Breast epithelium (tissue), 4 donors: ENCODE data around the gene PPP2R1B. TPM values are rescaled to one million over a fixed set of nuclear protein-coding genes. Genes with fewer than 3 reads are reported as not detected.

Experiments
- DNase-seq, 2 donors: peaks; one replicate each; pipeline ENCODE4 v3.0.0-alpha.2; 2019; ENCODE audit warnings: low spot score in 2 of 2
- H3K27ac ChIP-seq, 2 donors: fragments of 200-600 bp; sonication (generic) in 1 of 2; one replicate each; pipeline ENCODE4 v1.5.1; 2016 to 2019; ENCODE audit warnings: mild to moderate bottlenecking in 1 of 2
- H3K27me3 ChIP-seq, 2 donors: fragments of 200-600 bp; sonication (generic) in 1 of 2; one replicate each; pipeline versions ENCODE4 v1.5.1 to v1.6.0; 2017 to 2019; ENCODE audit warnings: control low read depth in 1 of 2, mild to moderate bottlenecking in 1 of 2
- H3K36me3 ChIP-seq: fragments of 200-600 bp; one replicate; pipeline ENCODE4 v1.5.1; 2019
- H3K4me1 ChIP-seq, 2 donors: fragments of 200-600 bp; sonication (generic); one replicate each; pipeline ENCODE4 v1.5.1; 2016 to 2019; ENCODE audit warnings: control low read depth in 1 of 2
- H3K4me3 ChIP-seq, 3 donors: fragments of 200-600 bp; sonication (generic); 1 replicate in 2 of 3; 2 replicates in 1 of 3; pipeline ENCODE4 v1.5.1; 2016 to 2019; ENCODE audit warnings: mild to moderate bottlenecking in 3 of 3, moderate library complexity in 2 of 3
- H3K9me3 ChIP-seq, 2 donors: fragments of 200-600 bp; sonication (generic) in 1 of 2; one replicate each; pipeline ENCODE4 v1.5.1; 2016 to 2019; ENCODE audit warnings: control low read depth in 1 of 2
- POLR2A ChIP-seq: fragments of 450-650 bp; IDR thresholded peaks from one replicate; pipeline ENCODE4 v1.6.1; 2016; ENCODE audit warnings: antibody characterized with exemption, mild to moderate bottlenecking, moderate library complexity
- POLR2AphosphoS5 ChIP-seq, 3 donors: sonication (generic); formaldehyde crosslinking; IDR thresholded peaks; one replicate each; pipeline ENCODE4 v1.6.1; 2017; ENCODE audit warnings: antibody characterized with exemption in 3 of 3
- intact Hi-C: fragments of 100-400 bp; cut with DNase I; formaldehyde crosslinking; loops from one replicate; pipeline ENCODE4 v1.15.1; 2023; ENCODE audit warnings: low total_unique reads
- total RNA-seq, 3 donors: library from RNA; depleted of rRNA; stranded (reverse); fragments of >200 nt; gene quantifications; one replicate each; pipeline ENCODE4 v1.1.0, GENCODE V29; 2016
- TF ChIP-seq, protein P1 (sequence below), 3 donors: fragments of 450-650 bp; IDR thresholded peaks; one replicate each; pipeline ENCODE4 v1.5.1; 2016 to 2017; ENCODE audit warnings: antibody characterized with exemption in 3 of 3, mild to moderate bottlenecking in 3 of 3, moderate library complexity in 3 of 3

Gene PPP2R1B
- total RNA-seq, 3 donors from 2014 or later = 32.0 to 35.3 (median 34.7) TPM

DNA sequence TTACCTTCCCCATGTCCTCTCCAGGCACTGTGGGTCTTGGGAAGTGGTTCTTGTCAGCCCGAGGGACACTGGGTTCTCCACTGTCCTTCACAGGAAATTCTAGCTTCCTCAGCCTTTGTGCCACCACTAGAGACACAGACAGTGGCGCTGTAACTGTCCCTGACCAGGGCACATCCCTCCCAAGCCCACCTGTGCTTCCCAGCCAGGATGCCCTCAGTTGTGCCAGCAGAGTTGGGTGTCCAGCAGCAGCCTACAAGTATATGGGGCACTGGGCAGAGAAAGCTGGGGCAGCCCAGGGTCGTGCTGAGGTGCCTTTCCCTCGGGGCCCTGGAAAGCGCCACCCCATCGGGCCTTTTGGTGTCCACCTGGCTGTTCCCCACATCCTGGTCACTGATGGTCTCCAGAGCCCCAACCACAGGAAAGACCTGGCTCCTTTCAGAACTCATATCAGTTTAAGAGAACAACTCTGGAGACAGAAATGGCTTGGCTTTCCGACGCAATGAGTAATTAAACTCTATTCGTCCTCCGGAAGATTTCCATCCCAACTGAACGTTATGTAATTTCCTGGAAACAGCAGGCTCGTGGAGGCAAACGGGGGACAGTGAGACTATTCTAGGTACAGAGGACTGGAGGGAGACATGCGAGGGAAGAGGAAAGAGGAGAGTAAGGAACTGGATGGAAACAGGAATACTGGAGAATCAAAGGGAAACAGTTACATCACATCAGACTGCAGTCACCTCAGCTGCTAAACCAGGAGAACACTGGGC, 28.6 kb downstream of the PPP2R1B start:
- no peaks in the 10 kb centered on the region for H3K36me3 ChIP-seq
- no peak for DNase-seq
- H3K4me3 ChIP-seq = peak overlapping the region in 1 of 3 donors; percentile 15
- no peaks in the 10 kb centered on the region for H3K9me3 ChIP-seq
- TF ChIP-seq POLR2A = no peak
- TF ChIP-seq POLR2AphosphoS5 (IDR thresholded peaks at IDR 0.05) = no peak
- no peaks in the 10 kb centered on the region for H3K27me3 ChIP-seq
- peak overlapping the region; percentile 96 to 100 for H3K27ac ChIP-seq
- H3K4me1 ChIP-seq = peaks cover 21 to 25% of the 10 kb centered on the region in 2 donors
- intact Hi-C loops = no loop called here

- H3K27me3 ChIP-seq = no peaks in the 10 kb centered on the region
- peak overlapping the region in 1 of 3 donors; percentile 15 for H3K4me3 ChIP-seq
- H3K36me3 ChIP-seq = no peaks in the 10 kb centered on the region
- H3K4me1 ChIP-seq = peaks cover 21 to 27% of the 10 kb centered on the region in 2 donors
- TF ChIP-seq POLR2A (no peak), POLR2AphosphoS5 (IDR thresholded peaks at IDR 0.05) (no peak)
- TF ChIP-seq, protein P1, sequence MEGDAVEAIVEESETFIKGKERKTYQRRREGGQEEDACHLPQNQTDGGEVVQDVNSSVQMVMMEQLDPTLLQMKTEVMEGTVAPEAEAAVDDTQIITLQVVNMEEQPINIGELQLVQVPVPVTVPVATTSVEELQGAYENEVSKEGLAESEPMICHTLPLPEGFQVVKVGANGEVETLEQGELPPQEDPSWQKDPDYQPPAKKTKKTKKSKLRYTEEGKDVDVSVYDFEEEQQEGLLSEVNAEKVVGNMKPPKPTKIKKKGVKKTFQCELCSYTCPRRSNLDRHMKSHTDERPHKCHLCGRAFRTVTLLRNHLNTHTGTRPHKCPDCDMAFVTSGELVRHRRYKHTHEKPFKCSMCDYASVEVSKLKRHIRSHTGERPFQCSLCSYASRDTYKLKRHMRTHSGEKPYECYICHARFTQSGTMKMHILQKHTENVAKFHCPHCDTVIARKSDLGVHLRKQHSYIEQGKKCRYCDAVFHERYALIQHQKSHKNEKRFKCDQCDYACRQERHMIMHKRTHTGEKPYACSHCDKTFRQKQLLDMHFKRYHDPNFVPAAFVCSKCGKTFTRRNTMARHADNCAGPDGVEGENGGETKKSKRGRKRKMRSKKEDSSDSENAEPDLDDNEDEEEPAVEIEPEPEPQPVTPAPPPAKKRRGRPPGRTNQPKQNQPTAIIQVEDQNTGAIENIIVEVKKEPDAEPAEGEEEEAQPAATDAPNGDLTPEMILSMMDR (IDR thresholded peaks at IDR 0.05) = no peak
- peak overlapping the region; percentile 96 to 100 for H3K27ac ChIP-seq
- no peaks in the 10 kb centered on the region for H3K9me3 ChIP-seq
- intact Hi-C loops = no loop called here
- no peak for DNase-seq
Observed at GRCh38 chr11:111736621-111737443, 29.4 kb downstream of the PPP2R1B start.

DNA sequence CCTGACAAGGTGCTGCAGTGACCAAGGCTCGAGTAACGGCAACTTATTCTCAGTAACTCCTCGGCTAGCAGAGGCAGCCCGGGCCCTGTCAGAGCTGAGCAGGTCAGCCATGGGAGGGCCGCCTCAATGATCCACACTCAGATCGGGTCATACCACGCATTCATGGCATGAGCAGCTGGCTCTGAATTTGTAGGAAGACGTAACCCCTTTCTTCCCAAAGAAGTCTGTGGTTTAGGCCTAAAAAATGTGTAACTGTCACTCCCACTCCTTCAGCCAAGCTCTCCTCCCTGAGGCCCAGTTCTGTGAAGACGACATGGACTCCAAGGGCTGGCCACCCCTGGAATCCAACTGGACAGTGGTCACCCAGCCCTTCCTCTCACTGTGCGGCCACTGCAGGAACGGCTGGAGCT, 30.0 kb downstream of the PPP2R1B start:
- peak overlapping the region in 1 of 3 donors; percentile 71 for H3K4me3 ChIP-seq
- intact Hi-C loops = no loop called here

GRCh38 chr11:111735262-111736116, 30.7 kb downstream of the PPP2R1B start:
- Histone ChIP-seq H3K27me3 (no peaks in the 10 kb centered on the region), H3K4me3 (peak overlapping the region; percentile 44 to 71 (median 52)), H3K36me3 (no peaks in the 10 kb centered on the region), H3K27ac (peak overlapping the region; percentile 96 to 100), H3K9me3 (no peaks in the 10 kb centered on the region), H3K4me1 (peaks cover 21 to 37% of the 10 kb centered on the region in 2 donors)
- peak; percentile 0 for TF ChIP-seq POLR2A
- TF ChIP-seq, protein P1 (IDR thresholded peaks at IDR 0.05) = no peak
- peak; percentile 62 to 72 (median 71) for TF ChIP-seq POLR2AphosphoS5 (IDR thresholded peaks at IDR 0.05)
- peak; percentile 71 to 81 for DNase-seq
- intact Hi-C loops = no loop called here

More for the DNA sequence above, 30.0 kb downstream of the PPP2R1B start:
- TF ChIP-seq POLR2A = no peak
- no peak for TF ChIP-seq POLR2AphosphoS5 (IDR thresholded peaks at IDR 0.05)
- TF ChIP-seq, protein P1 (IDR thresholded peaks at IDR 0.05) = no peak
- Histone ChIP-seq H3K27ac (peak overlapping the region; percentile 96 to 100), H3K9me3 (no peaks in the 10 kb centered on the region), H3K36me3 (no peaks in the 10 kb centered on the region), H3K4me1 (peaks cover 21 to 31% of the 10 kb centered on the region in 2 donors), H3K27me3 (no peaks in the 10 kb centered on the region)
- DNase-seq = no peak

DNA sequence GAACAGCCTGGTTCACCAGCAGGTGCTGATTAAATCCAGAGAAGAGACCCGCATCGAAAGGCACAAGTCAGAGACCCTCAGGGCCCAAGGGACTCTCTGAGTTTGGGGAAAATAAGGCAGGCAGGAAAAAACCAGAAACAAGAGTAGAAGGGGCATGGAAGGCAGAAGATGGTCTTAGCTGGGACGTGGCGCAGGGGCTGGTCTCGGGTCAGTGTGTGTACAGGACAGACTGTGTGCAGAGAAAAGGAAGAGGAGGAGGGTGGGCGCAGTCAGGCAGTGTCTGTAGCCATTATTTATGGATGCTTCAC, 31.3 kb downstream of the PPP2R1B start:
- H3K27me3 ChIP-seq = no peaks in the 10 kb centered on the region
- peak overlapping the region; percentile 44 to 71 (median 52) for H3K4me3 ChIP-seq
- intact Hi-C loops = no loop called here
- peak overlapping the region; percentile 96 to 100 for H3K27ac ChIP-seq
- no peaks in the 10 kb centered on the region for H3K9me3 ChIP-seq
- no peak for DNase-seq
- no peaks in the 10 kb centered on the region for H3K36me3 ChIP-seq
- peaks cover 21 to 37% of the 10 kb centered on the region in 2 donors for H3K4me1 ChIP-seq
- TF ChIP-seq, protein P1 (IDR thresholded peaks at IDR 0.05) = no peak
- peak; percentile 44 for TF ChIP-seq POLR2A
